ENCODE data around the gene OR12D2. TPM values are rescaled to one million over a fixed set of nuclear protein-coding genes. Genes with fewer than 3 reads are reported as not detected.
"Not testable (repeated sequence)": the region's sequence is repeated elsewhere in the genome, so short reads cannot be mapped to it uniquely, and the experiment has no call there.

OR12D2 gene
- total and polyA plus RNA-seq, 10 donors: not detected

DNA sequence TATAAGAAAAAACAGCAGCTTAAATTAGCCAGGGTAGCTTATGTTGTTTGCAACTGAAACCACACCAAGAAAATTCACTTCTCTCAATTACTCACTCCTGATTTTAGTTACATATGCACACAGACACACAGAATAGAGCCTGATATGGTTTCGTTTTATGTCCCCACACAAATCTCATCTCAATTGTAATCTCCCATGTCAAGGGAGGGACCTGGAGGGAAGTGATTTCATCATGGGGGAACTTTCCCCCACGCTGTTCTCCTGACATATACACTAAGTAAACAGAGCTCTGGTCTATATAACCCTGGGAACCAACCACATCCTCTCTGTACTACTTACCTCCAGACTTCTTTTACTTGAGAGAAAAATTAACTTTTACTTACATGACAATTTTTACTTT is 29.1 kb downstream of the OR12D2 start:
- Histone ChIP-seq H3K27ac (no peak overlapping the region), H3K36me3 (no peaks in the 10 kb centered on the region), H3K27me3 (replicated peaks in 1 of 7) (peaks cover 0 to 15% (median 0%) of the 10 kb centered on the region in 7 donors), H3K9me3 (peaks cover 0 to 5% (median 2%) of the 10 kb centered on the region in 8 donors), H3K4me1 (no peaks in the 10 kb centered on the region), H3K4me3 (no peak overlapping the region)
- 20 to 39% (median 26%) methylated on average over 2 of the region's 2 CpGs for WGBS, 5 donors
- DNase-seq: no peak
- TF ChIP-seq POLR2A (IDR thresholded peaks at IDR 0.05): no peak
- TF ChIP-seq, protein P1, sequence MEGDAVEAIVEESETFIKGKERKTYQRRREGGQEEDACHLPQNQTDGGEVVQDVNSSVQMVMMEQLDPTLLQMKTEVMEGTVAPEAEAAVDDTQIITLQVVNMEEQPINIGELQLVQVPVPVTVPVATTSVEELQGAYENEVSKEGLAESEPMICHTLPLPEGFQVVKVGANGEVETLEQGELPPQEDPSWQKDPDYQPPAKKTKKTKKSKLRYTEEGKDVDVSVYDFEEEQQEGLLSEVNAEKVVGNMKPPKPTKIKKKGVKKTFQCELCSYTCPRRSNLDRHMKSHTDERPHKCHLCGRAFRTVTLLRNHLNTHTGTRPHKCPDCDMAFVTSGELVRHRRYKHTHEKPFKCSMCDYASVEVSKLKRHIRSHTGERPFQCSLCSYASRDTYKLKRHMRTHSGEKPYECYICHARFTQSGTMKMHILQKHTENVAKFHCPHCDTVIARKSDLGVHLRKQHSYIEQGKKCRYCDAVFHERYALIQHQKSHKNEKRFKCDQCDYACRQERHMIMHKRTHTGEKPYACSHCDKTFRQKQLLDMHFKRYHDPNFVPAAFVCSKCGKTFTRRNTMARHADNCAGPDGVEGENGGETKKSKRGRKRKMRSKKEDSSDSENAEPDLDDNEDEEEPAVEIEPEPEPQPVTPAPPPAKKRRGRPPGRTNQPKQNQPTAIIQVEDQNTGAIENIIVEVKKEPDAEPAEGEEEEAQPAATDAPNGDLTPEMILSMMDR (IDR thresholded peaks at IDR 0.05 in 8 of 11, conservative IDR thresholded peaks at IDR 0.05 in 3 of 11): no peak
- intact Hi-C loops (cut with DNase I; ENCODE audit: low total_unique reads): no loop called here

- WGBS, 5 donors: 45 to 79% (median 60%) methylated on average over 1 of the region's 1 CpG
Measured at GRCh38 chr6:29425075-29425474, 29.6 kb downstream of the OR12D2 start.

DNA sequence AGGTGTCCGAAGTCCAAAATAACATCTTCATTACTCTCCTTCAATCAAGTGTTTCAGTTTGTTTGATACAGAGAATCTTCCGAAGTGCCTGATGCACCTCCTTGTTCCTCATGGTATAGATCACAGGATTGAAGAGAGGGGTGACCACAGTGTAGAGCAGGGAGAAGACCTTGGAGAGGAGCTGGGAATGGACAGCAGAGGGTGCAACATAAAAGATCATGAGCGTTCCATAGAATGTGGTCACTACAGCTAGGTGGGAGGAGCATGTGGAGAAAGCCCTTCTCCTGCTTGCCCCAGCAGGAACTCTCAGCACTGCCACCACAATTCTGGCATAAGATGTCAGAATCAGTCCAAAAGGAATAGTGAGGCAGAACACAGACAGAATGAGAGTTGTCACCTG is 31.2 kb downstream of the OR12D2 start:
- intact Hi-C loops (cut with DNase I; ENCODE audit: low total_unique reads): no loop called here
- Histone ChIP-seq H3K36me3 (no peaks in the 10 kb centered on the region), H3K4me1 (no peaks in the 10 kb centered on the region), H3K27me3 (replicated peaks in 1 of 7) (peaks cover 0 to 15% (median 0%) of the 10 kb centered on the region in 7 donors), H3K27ac (no peak overlapping the region), H3K4me3 (no peak overlapping the region), H3K9me3 (no peaks in the 10 kb centered on the region)
- no peak for DNase-seq
- WGBS, 5 donors: 80 to 96% (median 87%) methylated on average over 3 of the region's 3 CpGs
- TF ChIP-seq POLR2AphosphoS5 (IDR thresholded peaks at IDR 0.05) (no peak), POLR2A (IDR thresholded peaks at IDR 0.05) (no peak)
- TF ChIP-seq, protein P1 (IDR thresholded peaks at IDR 0.05 in 8 of 11, conservative IDR thresholded peaks at IDR 0.05 in 3 of 11): no peak

More at GRCh38 chr6:29425075-29425474, 29.6 kb downstream of the OR12D2 start:
- TF ChIP-seq POLR2AphosphoS5 (IDR thresholded peaks at IDR 0.05) (no peak), POLR2A (IDR thresholded peaks at IDR 0.05) (no peak)
- TF ChIP-seq, protein P1 (IDR thresholded peaks at IDR 0.05 in 8 of 11, conservative IDR thresholded peaks at IDR 0.05 in 3 of 11): no peak
- Histone ChIP-seq H3K27ac (no peak overlapping the region), H3K4me3 (no peak overlapping the region), H3K27me3 (replicated peaks in 1 of 7) (peaks cover 0 to 15% (median 0%) of the 10 kb centered on the region in 7 donors), H3K36me3 (no peaks in the 10 kb centered on the region), H3K9me3 (peaks cover 0 to 5% (median 2%) of the 10 kb centered on the region in 8 donors), H3K4me1 (no peaks in the 10 kb centered on the region)
- DNase-seq: no peak
- intact Hi-C loops (cut with DNase I; ENCODE audit: low total_unique reads): no loop called here

DNA sequence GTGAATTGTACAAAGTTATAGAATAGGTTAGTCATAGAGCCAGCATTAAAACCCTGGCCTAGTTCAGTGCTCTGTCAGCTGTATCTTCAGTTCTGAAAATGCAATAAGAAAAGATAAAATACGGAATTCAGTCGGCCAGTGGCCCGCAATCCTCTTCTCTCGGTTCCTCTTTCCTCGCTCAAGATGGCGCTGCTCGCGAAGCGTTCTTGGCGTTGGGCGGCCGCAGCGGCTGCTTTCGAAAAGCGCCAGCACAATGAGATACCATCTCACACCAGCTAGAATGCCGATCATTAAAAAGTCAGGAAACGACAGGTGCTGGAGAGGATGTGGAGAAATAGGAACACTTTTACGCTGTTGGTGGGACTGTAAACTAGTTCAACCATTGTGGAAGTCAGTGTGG is 41.3 kb downstream of the OR12D2 start:
- WGBS, 5 donors: 73 to 80% (median 78%) methylated on average over 18 of the region's 18 CpGs
- H3K27ac ChIP-seq; H3K36me3 ChIP-seq; H3K4me1 ChIP-seq; H3K9me3 ChIP-seq; DNase-seq; intact Hi-C loops (cut with DNase I; ENCODE audit: low total_unique reads); H3K4me3 ChIP-seq: not testable (repeated sequence)
- peaks cover 0 to 21% (median 0%) of the 10 kb centered on the region in 7 donors for H3K27me3 ChIP-seq (replicated peaks in 1 of 7)

GRCh38 chr6:29439006-29439405 is 43.6 kb downstream of the OR12D2 start, which contains the start of gene OR10C1:
OR10C1 (plus strand) TSS chr6:29439306; CDS start chr6:29440016, 710 bp downstream.
- no peak within 1 kb of the TSS for H3K4me3 ChIP-seq
- no peaks in the 10 kb centered on the region for H3K4me1 ChIP-seq
- H3K36me3 ChIP-seq: no peaks in the 10 kb centered on the region
- H3K27ac ChIP-seq: no peak within 1 kb of the TSS
- intact Hi-C loops (cut with DNase I; ENCODE audit: low total_unique reads): no loop called here
- DNase-seq: no peak
- peaks cover 0 to 21% (median 0%) of the 10 kb centered on the region in 7 donors for H3K27me3 ChIP-seq (replicated peaks in 1 of 7)
- TF ChIP-seq POLR2AphosphoS5 (IDR thresholded peaks at IDR 0.05) (no peak), POLR2A (IDR thresholded peaks at IDR 0.05) (no peak)
- TF ChIP-seq, protein P1 (IDR thresholded peaks at IDR 0.05 in 8 of 11, conservative IDR thresholded peaks at IDR 0.05 in 3 of 11): no peak
- H3K9me3 ChIP-seq: peaks cover 0 to 6% (median 0%) of the 10 kb centered on the region in 8 donors

Measured in spleen (tissue), 11 donors.